Gastroesophageal sphincter (tissue), 4 donors: Measurements from ENCODE around the gene LRRC3. TPM values are rescaled to one million over a fixed set of nuclear protein-coding genes. Genes with fewer than 3 reads are reported as not detected.

ENCODE experiments used
- ATAC-seq: fragments of 150-250 bp; one replicate; pipeline ENCODE4 v1.9.1; 2016; ENCODE audit warnings: mild to moderate bottlenecking, moderate library complexity
- H3K27ac ChIP-seq, 4 donors: fragments of 200-600 bp; sonication (generic) in 3 of 4; 1 replicate in 3 of 4; 2 replicates in 1 of 4; pipeline ENCODE4 v1.5.1; 2016 to 2019
- H3K27me3 ChIP-seq: fragments of 200-600 bp; sonication (generic); one replicate; pipeline ENCODE4 v1.5.1; 2019
- H3K36me3 ChIP-seq, 2 donors: fragments of 200-600 bp; sonication (generic); one replicate each; pipeline ENCODE4 v1.5.1; 2019; ENCODE audit warnings: control low read depth in 1 of 2
- H3K4me1 ChIP-seq, 3 donors: fragments of 200-600 bp; sonication (generic); 1 replicate in 2 of 3; 2 replicates in 1 of 3; pipeline ENCODE4 v1.5.1; 2016 to 2019; ENCODE audit warnings: control low read depth in 2 of 3
- H3K4me3 ChIP-seq, 2 donors: fragments of 200-600 bp; sonication (generic); one replicate each; pipeline ENCODE4 v1.5.1; 2019; ENCODE audit warnings: mild to moderate bottlenecking in 1 of 2, moderate library complexity in 1 of 2
- H3K9me3 ChIP-seq, 3 donors: fragments of 200-600 bp; sonication (generic); one replicate each; pipeline ENCODE4 v1.5.1; 2017 to 2019; ENCODE audit warnings: control low read depth in 2 of 3
- POLR2A ChIP-seq, 2 donors: fragments of 450-650 bp; IDR thresholded peaks; one replicate each; pipeline ENCODE4 v1.6.1; 2017; ENCODE audit warnings: antibody characterized with exemption in 2 of 2, mild to moderate bottlenecking in 2 of 2, moderate library complexity in 1 of 2
- POLR2AphosphoS5 ChIP-seq: sonication (generic); formaldehyde crosslinking; IDR thresholded peaks from one replicate; pipeline ENCODE4 v1.6.1; 2017; ENCODE audit warnings: antibody characterized with exemption
- WGBS, 2 donors: methylation state at CpG; one replicate each; pipeline ENCODE4 v1.1.5; 2018; ENCODE audit warnings: low coverage in 1 of 2; 5-methylcytosine and 5-hydroxymethylcytosine counted together
- small RNA-seq, 4 donors: library from RNA; depleted of rRNA; stranded (forward); fragments of <200 nt; gene quantifications; one replicate each; pipeline ENCODE3, GENCODE V24; 2016
- total RNA-seq, 4 donors: library from RNA; depleted of rRNA; stranded (reverse); fragments of >200 nt; gene quantifications; one replicate each; pipeline ENCODE4 v1.1.0, GENCODE V29; 2016

The LRRC3 gene
- total RNA-seq, 4 donors from 2014 or later = 2.7 to 8.3 (median 6.7) TPM

DNA sequence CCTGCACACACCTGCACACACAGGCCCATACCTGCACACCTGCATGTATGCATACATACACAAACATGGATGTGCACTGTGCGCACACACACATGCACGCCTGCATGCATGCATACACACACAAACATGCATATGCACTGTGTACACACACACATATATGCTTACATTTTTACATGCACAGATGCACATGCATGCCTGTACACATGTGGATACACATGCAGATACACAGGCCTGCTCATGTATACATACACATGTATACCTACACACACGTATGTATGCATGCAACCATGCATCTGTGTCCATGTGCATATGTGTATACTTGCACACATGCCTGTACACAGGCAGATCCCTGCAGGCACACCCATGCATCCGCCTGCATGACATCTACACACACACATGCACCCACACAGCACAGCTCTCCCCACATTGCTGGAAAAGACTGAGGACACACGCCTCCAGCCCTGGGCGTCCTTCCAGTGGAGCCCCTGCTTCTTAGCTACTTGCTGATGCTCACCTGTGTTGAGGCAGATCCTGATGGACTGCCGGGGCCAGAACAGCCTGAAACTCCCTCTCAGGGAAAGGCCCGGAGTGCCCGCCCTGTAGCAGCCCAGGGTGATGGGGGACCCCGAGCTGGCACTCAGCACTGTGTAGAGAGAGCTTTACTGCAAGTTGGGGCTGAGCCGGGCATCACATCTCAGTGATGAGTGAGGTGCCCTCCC lies 56.1 kb downstream of the LRRC3 start:
- no peak overlapping the region for H3K27ac ChIP-seq
- peaks cover 0 to 9% (median 5%) of the 10 kb centered on the region in 3 donors for H3K4me1 ChIP-seq
- H3K4me3 ChIP-seq = no peak overlapping the region
- no peaks in the 10 kb centered on the region for H3K36me3 ChIP-seq
- H3K27me3 ChIP-seq = peaks cover 61% of the 10 kb centered on the region
- TF ChIP-seq POLR2AphosphoS5 = no peak
- no peak for TF ChIP-seq POLR2A (IDR thresholded peaks at IDR 0.05)
- no peaks in the 10 kb centered on the region for H3K9me3 ChIP-seq
- WGBS, 2 donors = 80 to 92% methylated on average over 1 to 2 of the region's 11 CpGs
- ATAC-seq = no peak

Small RNA genes within 50 kb of the gene (small RNA-seq; reads per million reads assigned to genes)
- gene RF00285 = 0 reads per million in 4 donors

Other genes starting within 250 kb of the LRRC3 start
- 1 to 10 TPM in 2 of 4 donors, under 1 TPM in 2; 0.40 to 1.9 (median 0.80) TPM for gene ICOSLG, start 214.6 kb upstream of the LRRC3 start, total RNA-seq
- not detected for gene DNMT3L, start 193.6 kb upstream of the LRRC3 start, total RNA-seq
- not detected for gene AIRE, start 169.6 kb upstream of the LRRC3 start, total RNA-seq
- gene PFKL, start 155.5 kb upstream of the LRRC3 start, total RNA-seq = 100 to 1,000 TPM in 1 of 4 donors, 10 to 100 TPM in 3; 57.7 to 103 (median 72.1) TPM
- 10 to 100 TPM; 26.2 to 35.0 (median 30.2) TPM for gene CFAP410, start 116.1 kb upstream of the LRRC3 start, total RNA-seq
- gene TRPM2, start 101.9 kb upstream of the LRRC3 start, total RNA-seq = 1 to 10 TPM; 1.0 to 3.3 (median 3.1) TPM
- gene KRTAP10-1, start 84.7 kb downstream of the LRRC3 start, total RNA-seq = not detected
- not detected for gene KRTAP10-2, start 96.0 kb downstream of the LRRC3 start, total RNA-seq
- not detected for gene KRTAP10-3, start 103.3 kb downstream of the LRRC3 start, total RNA-seq
- not detected for gene KRTAP10-4, start 118.2 kb downstream of the LRRC3 start, total RNA-seq
- not detected for gene KRTAP10-5, start 125.1 kb downstream of the LRRC3 start, total RNA-seq
- gene KRTAP10-6, start 137.0 kb downstream of the LRRC3 start, total RNA-seq = not detected
- not detected for gene KRTAP10-7, start 145.1 kb downstream of the LRRC3 start, total RNA-seq
- not detected for gene KRTAP10-8, start 156.6 kb downstream of the LRRC3 start, total RNA-seq
- not detected for gene KRTAP10-9, start 171.6 kb downstream of the LRRC3 start, total RNA-seq
- not detected for gene KRTAP10-10, start 181.8 kb downstream of the LRRC3 start, total RNA-seq
- not detected for gene KRTAP10-11, start 190.9 kb downstream of the LRRC3 start, total RNA-seq
- gene KRTAP12-4, start 199.1 kb downstream of the LRRC3 start, total RNA-seq = not detected
- gene KRTAP12-3, start 202.4 kb downstream of the LRRC3 start, total RNA-seq = not detected
- not detected for gene KRTAP12-2, start 211.4 kb downstream of the LRRC3 start, total RNA-seq
- gene KRTAP12-1, start 226.7 kb downstream of the LRRC3 start, total RNA-seq = not detected
- gene KRTAP10-12, start 241.7 kb downstream of the LRRC3 start, total RNA-seq = not detected